Bronchial epithelial cell (primary cell): ENCODE data around the gene BAAT. TPM values are rescaled to one million over a fixed set of nuclear protein-coding genes. Genes with fewer than 3 reads are reported as not detected.

Source experiments
- DNase-seq: peaks from one replicate; pipeline ENCODE4 v3.0.0-alpha.2; 2010; ENCODE audit warnings: low read depth
- FAIRE-seq: peaks from 2 replicates; lab custom pipeline; 2011; peaks lifted over from hg19 to GRCh38; lab: Jason Lieb, UNC
- H3K27me3 ChIP-seq: 2 replicates; pipeline ENCODE4 v1.5.1; 2011; ENCODE audit warnings: low read length; ENCODE audit not compliant: control insufficient read depth, insufficient read depth
- H3K36me3 ChIP-seq: 2 replicates; pipeline ENCODE4 v1.5.1; 2011; ENCODE audit warnings: low read length; ENCODE audit not compliant: control insufficient read depth, insufficient read depth
- H3K4me3 ChIP-seq: 2 replicates; pipeline ENCODE4 v1.5.1; 2011; ENCODE audit warnings: mild to moderate bottlenecking, low read depth, low read length, control low read depth
- total RNA-seq: library from RNA; depleted of rRNA; stranded (reverse); fragments of >200 nt; gene quantifications from 2 replicates; pipeline ENCODE4 v1.2.1, GENCODE V29; 2014
- TF ChIP-seq, protein P1 (sequence below): IDR thresholded peaks from 2 replicates; pipeline ENCODE4 v1.5.1; 2011; ENCODE audit warnings: mild to moderate bottlenecking, moderate library complexity, low read length, control low read depth, inconsistent platforms; ENCODE audit not compliant: insufficient read depth, severe bottlenecking

BAAT gene
- total RNA-seq, 1 donor from 2014 or later = 0.26 TPM

DNA sequence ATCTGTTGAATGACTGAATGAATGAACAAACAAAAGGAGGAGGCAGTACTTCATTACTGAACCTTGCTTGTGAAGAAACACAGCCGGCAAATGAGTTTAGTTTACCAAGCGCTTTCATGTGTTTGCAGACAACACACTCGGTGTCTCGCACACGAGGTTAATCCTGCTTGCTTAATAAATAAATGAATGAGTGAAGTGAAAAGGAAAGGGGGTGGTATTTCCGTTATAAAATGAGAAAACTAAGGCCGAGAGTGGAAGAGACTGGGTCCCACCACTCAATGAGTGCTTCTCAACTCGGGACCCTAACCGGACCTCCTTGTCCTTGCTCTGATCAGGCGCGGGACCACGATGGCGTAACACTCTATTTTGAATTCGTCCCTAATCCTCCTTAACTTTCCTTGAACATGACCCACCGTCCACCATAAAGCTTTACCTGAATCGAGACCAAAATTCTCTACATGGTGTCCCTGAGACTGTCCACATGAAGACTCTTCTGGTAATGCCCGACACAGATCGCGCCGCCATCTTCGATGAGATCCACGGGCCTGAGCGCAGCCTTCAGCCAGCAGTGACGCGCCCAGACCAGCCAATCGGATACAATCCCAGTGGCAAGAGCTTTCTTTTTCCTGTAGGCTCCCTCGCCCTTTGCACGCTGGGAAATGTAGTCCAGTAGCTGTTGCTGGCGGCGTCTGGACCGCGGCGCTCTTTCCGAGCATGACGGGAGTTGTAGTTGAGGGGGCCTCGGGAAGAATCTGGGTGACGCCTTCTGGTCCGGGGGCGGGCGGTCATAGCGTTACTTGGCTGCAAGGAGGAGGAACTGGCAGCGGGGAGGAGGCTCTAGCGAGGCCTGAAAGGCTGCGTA is 13.5 kb upstream of the BAAT start, which contains the start of the genes MRPL50 and ZNF189:
Gene MRPL50 (minus strand): TSS at position 551 of the 862 bp plus-strand sequence. CDS start 26 bp downstream, at position 525.
Gene ZNF189 (plus strand): TSS at position 784 of the 862 bp plus-strand sequence. CDS start 306 bp downstream, outside the sequence.
- H3K36me3 ChIP-seq = peaks cover 5% of the 10 kb centered on the region
- no peaks in the 10 kb centered on the region for H3K27me3 ChIP-seq
- no peak for FAIRE-seq
- DNase-seq = peak; percentile 97
- TF ChIP-seq, protein P1, sequence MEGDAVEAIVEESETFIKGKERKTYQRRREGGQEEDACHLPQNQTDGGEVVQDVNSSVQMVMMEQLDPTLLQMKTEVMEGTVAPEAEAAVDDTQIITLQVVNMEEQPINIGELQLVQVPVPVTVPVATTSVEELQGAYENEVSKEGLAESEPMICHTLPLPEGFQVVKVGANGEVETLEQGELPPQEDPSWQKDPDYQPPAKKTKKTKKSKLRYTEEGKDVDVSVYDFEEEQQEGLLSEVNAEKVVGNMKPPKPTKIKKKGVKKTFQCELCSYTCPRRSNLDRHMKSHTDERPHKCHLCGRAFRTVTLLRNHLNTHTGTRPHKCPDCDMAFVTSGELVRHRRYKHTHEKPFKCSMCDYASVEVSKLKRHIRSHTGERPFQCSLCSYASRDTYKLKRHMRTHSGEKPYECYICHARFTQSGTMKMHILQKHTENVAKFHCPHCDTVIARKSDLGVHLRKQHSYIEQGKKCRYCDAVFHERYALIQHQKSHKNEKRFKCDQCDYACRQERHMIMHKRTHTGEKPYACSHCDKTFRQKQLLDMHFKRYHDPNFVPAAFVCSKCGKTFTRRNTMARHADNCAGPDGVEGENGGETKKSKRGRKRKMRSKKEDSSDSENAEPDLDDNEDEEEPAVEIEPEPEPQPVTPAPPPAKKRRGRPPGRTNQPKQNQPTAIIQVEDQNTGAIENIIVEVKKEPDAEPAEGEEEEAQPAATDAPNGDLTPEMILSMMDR = no peak
- peak within 1 kb of the TSS; percentile 69 for H3K4me3 ChIP-seq

DNA sequence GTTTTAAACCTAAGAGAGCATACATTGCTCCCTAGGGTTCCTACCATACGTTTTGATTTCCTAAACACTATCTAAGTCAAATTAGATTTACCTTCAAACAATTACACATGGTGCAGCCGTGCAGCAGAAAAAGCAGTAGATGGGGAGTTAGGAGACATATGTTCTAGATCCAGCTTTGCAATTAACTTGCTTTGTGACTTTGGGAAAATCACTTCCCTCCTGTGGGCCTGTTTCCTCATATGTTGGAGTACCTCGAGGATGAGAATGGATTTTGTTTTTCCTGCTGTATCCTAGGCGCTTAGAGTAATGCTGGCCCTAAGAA is 12.9 kb upstream of the BAAT start:
- FAIRE-seq = no peak
- peak overlapping the region; percentile 69 for H3K4me3 ChIP-seq
- TF ChIP-seq, protein P1 = no peak
- H3K27me3 ChIP-seq = no peaks in the 10 kb centered on the region
- H3K36me3 ChIP-seq = peaks cover 1% of the 10 kb centered on the region
- DNase-seq = no peak

DNA sequence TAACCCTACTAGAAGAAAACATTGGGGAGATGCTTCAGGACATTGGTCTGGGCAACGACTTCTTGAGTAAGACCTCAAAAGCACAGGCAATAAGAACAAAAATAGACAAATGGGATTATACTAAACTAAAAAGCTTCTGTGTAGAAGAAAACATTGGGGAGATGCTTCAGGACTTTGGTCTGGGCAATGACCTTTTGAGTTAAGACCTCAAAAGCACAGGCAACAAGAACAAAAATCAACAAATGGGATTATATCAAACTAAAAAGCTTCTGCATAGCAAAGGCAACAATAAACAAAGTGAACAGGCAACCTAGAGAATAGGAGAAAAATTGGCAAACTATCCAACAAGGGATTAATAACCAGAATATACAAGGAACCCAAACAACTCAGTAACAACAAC is 9.9 kb upstream of the BAAT start:
- TF ChIP-seq, protein P1 = no peak
- Histone ChIP-seq H3K27me3 (no peaks in the 10 kb centered on the region), H3K4me3 (no peak overlapping the region), H3K36me3 (no peaks in the 10 kb centered on the region)
- no peak for DNase-seq
- FAIRE-seq = no peak

DNA sequence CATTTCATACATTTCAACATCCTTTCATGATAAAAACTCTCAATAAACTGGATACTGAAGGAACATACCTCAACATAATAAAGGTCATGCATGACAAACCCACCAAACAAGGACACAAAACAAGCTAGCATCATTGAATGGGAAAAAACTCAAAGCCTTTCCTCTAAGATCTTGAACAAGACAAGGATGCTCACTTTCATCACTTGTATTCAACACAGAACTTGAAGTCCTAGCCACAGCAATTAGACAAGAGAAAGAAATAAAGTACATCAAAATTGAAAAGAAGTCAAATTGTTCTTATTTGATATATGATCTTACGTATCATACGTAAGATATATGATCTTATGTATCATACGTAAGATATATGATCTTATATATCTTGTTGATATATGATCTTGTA is 8.3 kb upstream of the BAAT start:
- no peaks in the 10 kb centered on the region for H3K36me3 ChIP-seq
- no peak for FAIRE-seq
- TF ChIP-seq, protein P1 = no peak
- no peak overlapping the region for H3K4me3 ChIP-seq
- no peaks in the 10 kb centered on the region for H3K27me3 ChIP-seq
- no peak for DNase-seq

DNA sequence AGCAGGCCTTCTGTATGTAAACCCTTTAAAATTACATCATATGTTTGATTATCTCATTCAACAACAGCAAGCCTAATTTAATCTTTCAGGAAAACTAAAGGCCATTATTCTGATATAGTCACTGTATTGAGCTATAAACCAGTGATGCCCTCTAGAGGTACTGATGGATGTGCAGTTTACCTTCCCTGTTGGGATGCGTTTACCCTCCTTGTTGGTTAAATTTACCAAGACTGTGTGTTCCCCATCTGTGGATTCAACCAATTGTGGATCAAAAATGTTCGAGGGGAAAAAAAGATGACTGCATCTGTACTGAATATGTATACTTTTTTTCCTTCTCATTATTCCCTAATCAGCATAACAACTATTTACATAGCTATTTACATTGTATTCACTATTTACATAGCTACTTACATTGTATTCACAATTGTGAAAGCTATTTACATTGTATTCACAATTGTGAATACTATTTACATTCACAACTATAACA is 3.7 kb upstream of the BAAT start:
- TF ChIP-seq, protein P1 = peak; percentile 51
- Histone ChIP-seq H3K4me3 (no peak overlapping the region), H3K27me3 (no peaks in the 10 kb centered on the region), H3K36me3 (no peaks in the 10 kb centered on the region)
- FAIRE-seq (no peak), DNase-seq (peak; percentile 41)
